Naive thymus-derived CD4-positive, alpha-beta T cell (primary cell): Measurements from ENCODE around the gene KCNK4. TPM values are rescaled to one million over a fixed set of nuclear protein-coding genes. Genes with fewer than 3 reads are reported as not detected.

ENCODE experiments used
- ATAC-seq: fragments of 150-1000 bp; cut with Tn5 transposase; 2 replicates; pipeline ENCODE4 v1.10.0; 2021; ENCODE audit warnings: mild to moderate bottlenecking, moderate library complexity
- CTCF ChIA-PET: fragments of 350-600 bp; sonication (Branson Sonifier 250); formaldehyde crosslinking; loops from one replicate; lab custom pipeline; 2021; ENCODE audit warnings: antibody characterized with exemption; lab: Charles Lee
- POLR2A ChIA-PET: fragments of 350-600 bp; sonication (Branson Sonifier 250); formaldehyde crosslinking; loops from one replicate; lab custom pipeline; 2021; ENCODE audit warnings: antibody characterized with exemption, inconsistent platforms; lab: Charles Lee
- DNase-seq, 9 donors: peaks; one replicate each; pipeline versions ENCODE4 v3.0.0 to v3.0.0-alpha.2; 2020 to 2022; ENCODE audit warnings: mixed read lengths in 1 of 9
- H3K27ac ChIP-seq: one replicate; pipeline ENCODE4 v1.7.0; 2013; ENCODE audit warnings: mild to moderate bottlenecking, low read depth, low read length, moderate library complexity
- H3K27me3 ChIP-seq, 2 donors: one replicate each; pipeline ENCODE4 v1.7.0; 2013; ENCODE audit warnings: low read length in 2 of 2, mild to moderate bottlenecking in 2 of 2, moderate library complexity in 2 of 2; ENCODE audit not compliant: control insufficient read depth in 2 of 2, insufficient read depth in 2 of 2
- H3K36me3 ChIP-seq, 3 experiments: 1 replicate in 2 of 3; 2 replicates in 1 of 3; pipeline ENCODE4 v1.7.0; 2013; ENCODE audit warnings: low read length in 3 of 3, mild to moderate bottlenecking in 3 of 3, moderate library complexity in 1 of 3; ENCODE audit not compliant: insufficient read depth in 3 of 3, control insufficient read depth in 2 of 3
- H3K4me1 ChIP-seq, 2 donors: one replicate each; pipeline ENCODE4 v1.7.0; 2013; ENCODE audit warnings: low read length in 2 of 2, mild to moderate bottlenecking in 2 of 2, moderate library complexity in 1 of 2; ENCODE audit not compliant: control insufficient read depth in 2 of 2, insufficient read depth in 2 of 2
- H3K4me3 ChIP-seq: 2 replicates; pipeline ENCODE4 v1.7.0; 2013; ENCODE audit warnings: mild to moderate bottlenecking, low read length
- H3K9me3 ChIP-seq, 3 experiments: 1 replicate in 2 of 3; 2 replicates in 1 of 3; pipeline ENCODE4 v1.7.0; 2013; ENCODE audit warnings: low read length in 3 of 3; ENCODE audit not compliant: control insufficient read depth in 2 of 3
- H3K27ac Mint-ChIP-seq, 9 donors: one replicate each; pipeline ENCODE4 v1.8.0; 2020 to 2022; ENCODE audit warnings: mixed read lengths in 9 of 9, mild to moderate bottlenecking in 8 of 9, moderate library complexity in 5 of 9, inconsistent platforms in 2 of 9
- H3K27me3 Mint-ChIP-seq, 5 donors: one replicate each; pipeline ENCODE4 v1.8.0; 2021 to 2022; ENCODE audit warnings: mixed read lengths in 5 of 5, mild to moderate bottlenecking in 1 of 5
- H3K36me3 Mint-ChIP-seq, 5 donors: one replicate each; pipeline ENCODE4 v1.8.0; 2020 to 2022; ENCODE audit warnings: mixed read lengths in 5 of 5, mild to moderate bottlenecking in 3 of 5, inconsistent platforms in 1 of 5
- H3K4me1 Mint-ChIP-seq, 7 donors: one replicate each; pipeline ENCODE4 v1.8.0; 2020 to 2022; ENCODE audit warnings: mixed read lengths in 7 of 7, mild to moderate bottlenecking in 3 of 7, inconsistent platforms in 1 of 7
- H3K4me3 Mint-ChIP-seq, 10 donors: one replicate each; pipeline ENCODE4 v1.8.0; 2020 to 2022; ENCODE audit warnings: mild to moderate bottlenecking in 10 of 10, mixed read lengths in 10 of 10, moderate library complexity in 6 of 10, inconsistent platforms in 2 of 10
- H3K9me3 Mint-ChIP-seq, 11 donors: one replicate each; pipeline ENCODE4 v1.8.0; 2020 to 2022; ENCODE audit warnings: mixed read lengths in 11 of 11, mild to moderate bottlenecking in 4 of 11, inconsistent platforms in 1 of 11, moderate library complexity in 1 of 11
- intact Hi-C, 2 donors: fragments of 100-400 bp; cut with micrococcal nuclease; formaldehyde crosslinking; loops; one replicate each; pipeline ENCODE4 v1.15.1; 2023
- polyA plus RNA-seq, 2 donors: library from polyadenylated mRNA; unstranded; fragments of 300-500 nt; fragmentation: Illumina TruSeq; gene quantifications; one replicate each; pipeline ENCODE4 v1.2.3, GENCODE V29; 2021
- total RNA-seq, 6 experiments: library from RNA in 5 of 6; stranded (reverse) in 5 of 6; gene quantifications; 1 replicate in 5 of 6; 2 replicates in 1 of 6; pipeline ENCODE4 v1.2.3 and lab custom pipeline; 2021 to 2026

The KCNK4 gene
- total and polyA plus RNA-seq, 7 experiments from 2014 or later, result 0.42 TPM; not detected in 6

DNA sequence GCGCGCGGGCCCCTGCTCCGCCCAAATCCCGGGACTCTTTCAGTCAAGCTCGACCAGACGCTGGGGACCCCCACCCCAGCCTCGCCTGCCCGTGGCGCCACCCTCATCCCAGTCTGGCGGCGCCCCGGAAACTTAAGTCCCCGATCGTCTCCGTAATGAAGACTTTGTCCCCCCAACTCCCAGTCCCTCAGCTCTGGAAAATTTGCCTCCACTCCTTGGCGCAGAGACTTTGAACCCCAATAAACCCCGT, 39.4 kb upstream of the KCNK4 start:
- Histone ChIP-seq H3K4me1 (peaks cover 13 to 16% of the 10 kb centered on the region in 2 donors), H3K27me3 (no peaks in the 10 kb centered on the region), H3K9me3 (no peaks in the 10 kb centered on the region), H3K27ac (peak overlapping the region; percentile 59), H3K36me3 (no peaks in the 10 kb centered on the region), H3K4me3 (peak overlapping the region; percentile 69)
- peak overlapping the region; percentile 81 to 96 (median 86) for H3K4me3 Mint-ChIP-seq
- DNase-seq (peak in 1 of 9 donors; percentile 22), ATAC-seq (peak; percentile 1)
- H3K4me1 Mint-ChIP-seq, result peaks cover 7 to 41% (median 14%) of the 10 kb centered on the region in 7 donors
- ChIA-PET POLR2A (interaction anchor here (0.7 to 12.3 kb wide), 9 partner anchors 8 to 886 kb away, joined by 3 to 154 read pairs (median 4); partner anchors contain the start of genes BAD, FERMT3, GPR137 and NUDT22), CTCF (interaction anchor here (0.6 to 3.7 kb wide), 6 partner anchors 10 to 317 kb away, joined by 3 to 31 read pairs (median 8); partner anchors contain the start of genes FERMT3 and FKBP2)
- H3K36me3 Mint-ChIP-seq, result no peaks in the 10 kb centered on the region
- peak overlapping the region in 4 of 9 donors; percentile 71 to 84 (median 74) for H3K27ac Mint-ChIP-seq
- H3K9me3 Mint-ChIP-seq, result peaks cover 0 to 2% (median 0%) of the 10 kb centered on the region in 11 donors
- intact Hi-C loops, result loop anchor here (1.0 kb wide), 5 partner anchors 10 to 50 kb away; partner anchors contain the start of genes FKBP2 (in 1 of the 2) and GPR137 (in 1 of the 2)
- peaks cover 0 to 3% (median 0%) of the 10 kb centered on the region in 5 donors for H3K27me3 Mint-ChIP-seq

DNA sequence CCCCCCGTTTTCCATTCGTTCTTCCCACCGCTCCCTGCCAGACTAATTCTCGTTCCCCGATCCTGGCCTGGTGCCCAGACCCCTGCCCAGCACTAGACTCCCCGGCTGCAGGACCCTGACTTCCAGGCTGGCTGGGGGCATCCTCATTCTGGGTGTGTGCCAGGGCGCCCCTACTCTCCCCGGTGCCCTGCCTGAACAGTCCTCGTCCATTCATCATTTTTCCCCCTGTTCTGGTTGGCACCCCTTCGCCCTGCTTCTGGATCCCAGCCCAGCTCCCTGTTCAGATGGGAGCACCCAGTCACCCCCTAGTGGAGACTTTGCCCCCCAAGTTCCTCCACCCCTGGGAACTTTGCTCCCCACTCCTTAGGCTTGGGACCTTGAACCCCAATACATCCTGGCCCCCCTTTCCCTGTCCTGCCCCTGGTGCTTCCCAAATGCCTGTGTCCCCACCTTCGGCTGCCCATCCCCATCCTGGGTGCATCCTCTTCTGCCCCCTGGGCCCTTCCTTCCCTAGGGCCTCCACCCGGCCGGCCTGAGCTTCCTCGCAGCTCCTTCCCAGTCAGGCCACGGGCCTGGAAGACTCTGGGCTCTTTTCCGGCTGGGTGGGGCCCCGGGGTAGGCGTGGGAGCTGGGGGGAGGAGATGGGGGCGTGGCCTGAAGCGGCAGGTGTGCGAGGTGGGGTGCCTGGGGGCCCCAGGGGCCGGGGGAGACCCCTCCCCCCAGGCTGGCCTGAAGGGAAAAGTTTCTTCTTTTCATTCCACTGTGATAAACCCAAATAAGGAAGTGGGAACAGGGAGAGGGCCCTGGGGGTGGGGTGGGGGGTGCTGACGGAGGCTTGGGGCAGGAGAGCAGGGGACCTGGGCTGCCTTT, 38.9 kb upstream of the KCNK4 start:
- H3K27ac Mint-ChIP-seq, result peak overlapping the region in 7 of 9 donors; percentile 19 to 84 (median 71)
- no peaks in the 10 kb centered on the region for H3K36me3 Mint-ChIP-seq
- H3K27ac ChIP-seq, result peak overlapping the region; percentile 59
- ATAC-seq, result no peak
- no peaks in the 10 kb centered on the region for H3K9me3 ChIP-seq
- ChIA-PET POLR2A (interaction anchor here (0.5 to 12.3 kb wide), 10 partner anchors 8 to 886 kb away, joined by 3 to 154 read pairs (median 4); partner anchors contain the start of genes BAD, FERMT3, GPR137 and NUDT22), CTCF (interaction anchor here (0.5 to 3.7 kb wide), 7 partner anchors 11 to 318 kb away, joined by 3 to 31 read pairs (median 8); partner anchors contain the start of genes FERMT3 and FKBP2)
- peaks cover 9 to 12% of the 10 kb centered on the region in 2 donors for H3K4me1 ChIP-seq
- H3K4me3 Mint-ChIP-seq, result peak overlapping the region; percentile 81 to 96 (median 86)
- H3K4me3 ChIP-seq, result peak overlapping the region; percentile 69
- H3K9me3 Mint-ChIP-seq, result peaks cover 0 to 2% (median 0%) of the 10 kb centered on the region in 11 donors
- H3K4me1 Mint-ChIP-seq, result peaks cover 7 to 41% (median 14%) of the 10 kb centered on the region in 7 donors
- intact Hi-C loops, result no loop called here
- H3K36me3 ChIP-seq, result no peaks in the 10 kb centered on the region
- H3K27me3 ChIP-seq, result no peaks in the 10 kb centered on the region
- peaks cover 0 to 3% (median 0%) of the 10 kb centered on the region in 5 donors for H3K27me3 Mint-ChIP-seq
- DNase-seq, result peak in 1 of 9 donors; percentile 47

DNA sequence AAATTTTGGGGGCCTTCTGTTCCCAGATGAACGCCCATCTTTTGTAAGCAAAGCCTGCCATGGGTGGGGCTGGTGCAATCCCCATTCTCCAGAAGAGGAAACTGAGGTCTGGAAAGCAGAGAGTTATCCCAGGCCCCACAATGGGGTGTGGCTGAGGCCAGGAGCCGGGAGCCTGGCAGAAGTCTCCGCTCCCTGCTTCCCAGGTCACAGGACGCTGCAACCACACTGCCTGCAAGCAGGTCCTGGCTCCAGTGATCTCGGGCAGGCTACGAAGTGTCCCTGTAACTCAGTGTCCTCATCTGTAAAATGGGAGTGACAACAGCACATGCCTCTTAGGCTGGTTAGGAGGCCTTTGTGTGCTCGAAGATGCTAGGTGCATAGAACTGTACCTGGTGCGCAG, 38.1 kb upstream of the KCNK4 start:
- ATAC-seq (no peak), DNase-seq (no peak)
- H3K27ac ChIP-seq, result no peak overlapping the region
- H3K4me1 Mint-ChIP-seq, result peaks cover 2 to 37% (median 12%) of the 10 kb centered on the region in 7 donors
- peaks cover 0 to 2% (median 0%) of the 10 kb centered on the region in 11 donors for H3K9me3 Mint-ChIP-seq
- no peaks in the 10 kb centered on the region for H3K9me3 ChIP-seq
- peak overlapping the region in 6 of 10 donors; percentile 14 to 91 (median 33) for H3K4me3 Mint-ChIP-seq
- intact Hi-C loops, result no loop called here
- H3K27me3 ChIP-seq, result no peaks in the 10 kb centered on the region
- H3K27ac Mint-ChIP-seq, result no peak overlapping the region
- no peak overlapping the region for H3K4me3 ChIP-seq
- CTCF ChIA-PET, result interaction anchor here (3.7 kb wide), 1 partner anchor 47 kb away, joined by 31 read pairs; the partner anchor contains the start of gene FERMT3
- H3K4me1 ChIP-seq, result peaks cover 9 to 12% of the 10 kb centered on the region in 2 donors
- no peaks in the 10 kb centered on the region for H3K36me3 Mint-ChIP-seq
- H3K27me3 Mint-ChIP-seq, result peaks cover 0 to 3% (median 0%) of the 10 kb centered on the region in 5 donors
- no peaks in the 10 kb centered on the region for H3K36me3 ChIP-seq
- POLR2A ChIA-PET, result interaction anchor here (12.3 kb wide), 1 partner anchor 16 kb away, joined by 154 read pairs; no protein-coding TSS in a partner anchor

DNA sequence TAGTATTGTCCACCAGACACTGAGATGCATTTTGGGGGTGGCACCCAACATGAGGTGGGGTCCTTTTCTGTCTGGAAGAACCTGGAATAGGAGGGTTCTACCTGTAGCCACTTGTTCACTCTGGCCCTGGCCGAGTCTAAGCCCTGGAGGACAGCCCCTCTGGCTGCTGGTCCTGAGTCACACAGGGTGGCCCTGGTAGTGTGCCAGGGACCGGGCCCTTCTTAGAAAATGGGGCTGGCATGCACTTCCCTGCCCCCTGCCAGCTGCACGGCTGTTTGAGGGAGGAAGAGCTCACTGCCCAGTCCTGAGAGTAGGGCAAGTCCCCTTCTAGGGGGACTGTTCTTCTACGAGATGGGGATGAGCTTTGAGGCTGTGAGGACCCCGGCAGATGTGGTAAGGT, 37.6 kb upstream of the KCNK4 start:
- ChIA-PET CTCF (interaction anchor here (1.0 kb wide), 1 partner anchor 49 kb away, joined by 3 read pairs; no protein-coding TSS in a partner anchor), POLR2A (no interaction called here)
- H3K27me3 Mint-ChIP-seq, result peaks cover 0 to 3% (median 0%) of the 10 kb centered on the region in 5 donors
- Histone ChIP-seq H3K27me3 (no peaks in the 10 kb centered on the region), H3K9me3 (no peaks in the 10 kb centered on the region), H3K4me3 (no peak overlapping the region), H3K4me1 (peaks cover 9 to 12% of the 10 kb centered on the region in 2 donors), H3K27ac (no peak overlapping the region), H3K36me3 (peaks cover 0 to 2% (median 0%) of the 10 kb centered on the region in 3 experiments)
- no peak overlapping the region for H3K27ac Mint-ChIP-seq
- intact Hi-C loops, result no loop called here
- H3K36me3 Mint-ChIP-seq, result no peaks in the 10 kb centered on the region
- peaks cover 0 to 2% (median 0%) of the 10 kb centered on the region in 11 donors for H3K9me3 Mint-ChIP-seq
- no peak for DNase-seq
- peaks cover 0 to 36% (median 11%) of the 10 kb centered on the region in 7 donors for H3K4me1 Mint-ChIP-seq
- H3K4me3 Mint-ChIP-seq, result peak overlapping the region in 5 of 10 donors; percentile 14 to 91 (median 21)
- ATAC-seq, result no peak

DNA sequence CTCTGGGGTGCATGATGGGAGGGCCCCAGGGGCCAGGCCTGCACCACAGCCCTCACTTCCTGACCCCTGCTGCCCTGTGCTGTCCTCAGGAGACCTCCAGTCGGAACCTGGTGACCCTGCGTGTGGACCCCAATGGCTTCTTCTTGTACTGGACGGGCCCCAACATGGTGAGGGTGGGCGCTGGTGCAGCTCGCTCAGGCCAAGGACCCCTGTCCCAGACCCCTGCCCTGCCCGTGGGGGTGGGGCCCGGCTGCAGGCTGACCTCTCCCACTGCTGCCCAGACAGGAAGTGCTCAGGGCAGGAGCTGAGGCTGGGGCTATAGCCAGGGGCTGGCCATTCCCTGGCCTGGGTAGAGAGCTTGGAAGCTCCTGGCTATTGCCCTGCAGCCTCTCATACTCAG, 36.8 kb upstream of the KCNK4 start:
- Histone ChIP-seq H3K36me3 (peaks cover 0 to 8% (median 0%) of the 10 kb centered on the region in 3 experiments), H3K27ac (no peak overlapping the region), H3K4me3 (no peak overlapping the region), H3K9me3 (no peaks in the 10 kb centered on the region), H3K4me1 (peaks cover 9 to 12% of the 10 kb centered on the region in 2 donors), H3K27me3 (no peaks in the 10 kb centered on the region)
- intact Hi-C loops, result no loop called here
- H3K36me3 Mint-ChIP-seq, result peaks cover 0 to under 1% (median 0%) of the 10 kb centered on the region in 5 donors
- H3K27me3 Mint-ChIP-seq, result peaks cover 0 to 3% (median 0%) of the 10 kb centered on the region in 5 donors
- POLR2A ChIA-PET, result interaction anchor here (1.4 kb wide), 1 partner anchor 13 kb away, joined by 5 read pairs; the partner anchor contains the start of gene FKBP2
- H3K4me1 Mint-ChIP-seq, result peaks cover 0 to 33% (median 11%) of the 10 kb centered on the region in 7 donors
- H3K27ac Mint-ChIP-seq, result no peak overlapping the region
- H3K9me3 Mint-ChIP-seq, result peaks cover 0 to 2% (median 0%) of the 10 kb centered on the region in 11 donors
- no peak overlapping the region for H3K4me3 Mint-ChIP-seq
- DNase-seq (no peak), ATAC-seq (no peak)
- CTCF ChIA-PET, result interaction anchor here (1.0 kb wide), 1 partner anchor 50 kb away, joined by 3 read pairs; no protein-coding TSS in a partner anchor
